ENCODE results near the gene SLC7A6OS.

DNA sequence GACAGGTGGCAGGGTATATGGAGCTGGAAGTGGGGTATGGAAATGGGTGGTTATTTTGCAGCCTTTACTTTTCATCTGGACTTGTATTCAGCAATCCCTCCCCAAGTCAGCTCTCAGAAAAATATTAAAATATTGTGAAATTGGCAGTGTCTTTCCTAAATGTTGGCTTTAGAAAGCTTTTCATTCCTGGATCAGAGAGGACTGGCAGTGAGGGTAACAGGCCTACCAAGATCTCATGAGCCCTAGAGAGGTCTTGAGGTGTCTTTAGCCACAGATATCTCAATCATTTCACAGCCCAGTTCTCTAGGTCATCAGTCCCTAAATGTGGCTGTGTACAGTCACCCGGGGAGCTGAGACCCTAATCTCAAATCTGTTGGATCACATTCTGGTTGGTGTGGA lies 22.5 kb downstream of the SLC7A6OS start:
- TF ChIP-seq, protein P1, sequence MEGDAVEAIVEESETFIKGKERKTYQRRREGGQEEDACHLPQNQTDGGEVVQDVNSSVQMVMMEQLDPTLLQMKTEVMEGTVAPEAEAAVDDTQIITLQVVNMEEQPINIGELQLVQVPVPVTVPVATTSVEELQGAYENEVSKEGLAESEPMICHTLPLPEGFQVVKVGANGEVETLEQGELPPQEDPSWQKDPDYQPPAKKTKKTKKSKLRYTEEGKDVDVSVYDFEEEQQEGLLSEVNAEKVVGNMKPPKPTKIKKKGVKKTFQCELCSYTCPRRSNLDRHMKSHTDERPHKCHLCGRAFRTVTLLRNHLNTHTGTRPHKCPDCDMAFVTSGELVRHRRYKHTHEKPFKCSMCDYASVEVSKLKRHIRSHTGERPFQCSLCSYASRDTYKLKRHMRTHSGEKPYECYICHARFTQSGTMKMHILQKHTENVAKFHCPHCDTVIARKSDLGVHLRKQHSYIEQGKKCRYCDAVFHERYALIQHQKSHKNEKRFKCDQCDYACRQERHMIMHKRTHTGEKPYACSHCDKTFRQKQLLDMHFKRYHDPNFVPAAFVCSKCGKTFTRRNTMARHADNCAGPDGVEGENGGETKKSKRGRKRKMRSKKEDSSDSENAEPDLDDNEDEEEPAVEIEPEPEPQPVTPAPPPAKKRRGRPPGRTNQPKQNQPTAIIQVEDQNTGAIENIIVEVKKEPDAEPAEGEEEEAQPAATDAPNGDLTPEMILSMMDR (IDR thresholded peaks at IDR 0.05) = no peak
- no peak for TF ChIP-seq POLR2A (IDR thresholded peaks at IDR 0.05)
